GM12878 (cell line): ENCODE measurements around the gene ISL2. TPM values are rescaled to one million over a fixed set of nuclear protein-coding genes. Genes with fewer than 3 reads are reported as not detected.

ENCODE experiments used
- ATAC-seq: fragments of 200-7000 bp; cut with Tn5 transposase; 3 replicates; pipeline ENCODE4 v1.9.1; 2020; ENCODE audit warnings: mild to moderate bottlenecking, moderate library complexity
- BruUV-seq: library from RNA; stranded (reverse); fragments of 400-500 nt; replicated peaks from 2 replicates; lab custom pipeline; 2021; lab: Mats Ljungman, UMichigan
- CTCF ChIA-PET: fragments of 300-600 bp; sonication (Branson Sonifier 250); formaldehyde crosslinking; extraction: SDS; loops from one replicate; lab custom pipeline; 2021; ENCODE audit warnings: inconsistent platforms; lab: Yijun Ruan, JAX
- POLR2A ChIA-PET: fragments of 350-600 bp; formaldehyde crosslinking; extraction: SDS; loops from one replicate; lab custom pipeline; 2021; ENCODE audit warnings: inconsistent platforms; lab: Charles Lee
- RAD21 ChIA-PET: fragments of 300-600 bp; sonication (Branson Sonifier 250); formaldehyde crosslinking; loops from one replicate; lab custom pipeline; 2023; ENCODE audit warnings: antibody characterized with exemption; ENCODE audit not compliant: unreplicated experiment; lab: Charles Lee
- SMC1A ChIA-PET: fragments of 300-600 bp; sonication (Branson Sonifier 250); formaldehyde crosslinking; loops from one replicate; lab custom pipeline; 2023; ENCODE audit not compliant: unreplicated experiment, uncharacterized antibody; lab: Charles Lee
- DNase-seq: peaks from one replicate; pipeline ENCODE4 v3.0.0-alpha.2; 2011; ENCODE audit warnings: low read depth, low spot score
- FAIRE-seq: peaks from 3 replicates; lab custom pipeline; 2011; peaks lifted over from hg19 to GRCh38; lab: Jason Lieb, UNC
- H2AFZ ChIP-seq: 2 replicates; pipeline ENCODE4 v1.6.0; 2011; ENCODE audit warnings: low read depth, low read length, control low read depth; ENCODE audit not compliant: control insufficient read depth
- H3K27ac ChIP-seq: 2 replicates; pipeline ENCODE4 v1.5.1; 2011; ENCODE audit warnings: control low read depth; ENCODE audit not compliant: control insufficient read depth, insufficient read depth
- H3K27me3 ChIP-seq, 2 experiments: replicated peaks in 1 of 2; 2 replicates each; pipeline versions ENCODE4 v1.6.0 to v1.6.1; 2011; ENCODE audit warnings: low read length in 1 of 2; ENCODE audit not compliant: control insufficient read depth in 2 of 2, insufficient read depth in 2 of 2
- H3K36me3 ChIP-seq, 2 experiments: 2 replicates each; pipeline ENCODE4 v1.5.1; 2011; ENCODE audit warnings: low read length in 1 of 2; ENCODE audit not compliant: control insufficient read depth in 2 of 2, insufficient read depth in 2 of 2
- H3K4me1 ChIP-seq: 2 replicates; pipeline ENCODE4 v1.6.1; 2011; ENCODE audit warnings: mild to moderate bottlenecking, low read length, moderate library complexity, mixed read lengths; ENCODE audit not compliant: control insufficient read depth, insufficient read depth
- H3K4me2 ChIP-seq: 2 replicates; pipeline ENCODE4 v1.6.0; 2011; ENCODE audit warnings: control low read depth; ENCODE audit not compliant: control insufficient read depth, insufficient read depth
- H3K4me3 ChIP-seq: fragments of 200-600 bp; sonication (generic); 2 replicates; pipeline ENCODE4 v1.5.1; 2016
- H3K79me2 ChIP-seq: 2 replicates; pipeline ENCODE4 v1.6.0; 2011; ENCODE audit warnings: low read length; ENCODE audit not compliant: control insufficient read depth, insufficient read depth
- H3K9ac ChIP-seq: 2 replicates; pipeline ENCODE4 v1.8.0; 2011; ENCODE audit warnings: low read length, control low read depth, mixed read lengths; ENCODE audit not compliant: control insufficient read depth, insufficient read depth
- H3K9me3 ChIP-seq: replicated peaks from 3 replicates; pipeline ENCODE4 v1.5.1; 2011; ENCODE audit warnings: mild to moderate bottlenecking, low read length; ENCODE audit not compliant: control insufficient read depth, insufficient read depth
- H4K20me1 ChIP-seq: 2 replicates; pipeline ENCODE4 v1.6.0; 2011; ENCODE audit not compliant: control insufficient read depth, insufficient read depth
- BACH1 ChIP-seq: fragments of 450-650 bp; IDR thresholded peaks from 2 replicates; pipeline ENCODE4 v1.6.1; 2017; ENCODE audit warnings: mild to moderate bottlenecking, borderline replicate concordance
- BHLHE40 ChIP-seq, 2 experiments: fragments of 450-650 bp in 1 of 2; IDR thresholded peaks; 2 replicates each; pipeline ENCODE4 v1.6.1; 2011 to 2017; ENCODE audit warnings: low read depth in 2 of 2, borderline replicate concordance in 1 of 2, improper control_type of control experiment in 1 of 2, low read length in 1 of 2, mild to moderate bottlenecking in 1 of 2
- CEBPB ChIP-seq, 2 experiments: fragments of 150-350 bp in 1 of 2; IDR thresholded peaks; 2 replicates each; pipeline ENCODE4 v1.6.1; 2012 to 2014; ENCODE audit warnings: low read depth in 2 of 2, low read length in 2 of 2, borderline replicate concordance in 1 of 2, inconsistent platforms in 1 of 2
- HSF1 ChIP-seq: fragments of 150-350 bp; IDR thresholded peaks from 2 replicates; pipeline ENCODE4 v1.6.1; 2014; ENCODE audit warnings: mild to moderate bottlenecking, low read depth, low read length
- IKZF2 ChIP-seq, 2 experiments: fragments of 450-650 bp; IDR thresholded peaks; 2 replicates each; pipeline ENCODE4 v1.6.1; 2017; ENCODE audit warnings: mild to moderate bottlenecking in 2 of 2, moderate library complexity in 2 of 2
- RELB ChIP-seq: fragments of 450-650 bp; IDR thresholded peaks from 2 replicates; pipeline ENCODE4 v1.6.1; 2017; ENCODE audit warnings: low read depth, mild to moderate bottlenecking, moderate library complexity
- ZNF274 ChIP-seq: IDR thresholded peaks from one replicate; pipeline ENCODE4 v1.8.0; 2011; ENCODE audit not compliant: insufficient read length, insufficient read depth
- WGBS: methylation state at CpG from one replicate; pipeline ENCODE4 v1.1.6; 2016; ENCODE audit warnings: low lambda C conversion rate; ENCODE audit not compliant: insufficient replicate concordance, insufficient coverage; ENCODE audit errors: missing lambda C conversion rate; 5-methylcytosine and 5-hydroxymethylcytosine counted together
- in situ Hi-C: fragments of 300-500 bp; cut with MboI; formaldehyde crosslinking; loops from 9 replicates; pipeline ENCODE4 v1.14.3; 2018; ENCODE audit warnings: mixed read lengths
- intact Hi-C: fragments of 100-400 bp; cut with micrococcal nuclease; formaldehyde crosslinking; loops from one replicate; pipeline ENCODE4 v1.14.2; 2022; ENCODE audit not compliant: unreplicated experiment
- polyA plus RNA-seq, 11 experiments: library from polyadenylated mRNA; depleted of rRNA in 4 of 11; unstranded in 6 of 11; stranded (reverse) in 5 of 11; fragments of >200 nt; fragmentation: Nextera tagmentation in 4 of 11; fragmentation: Illumina TruSeq in 1 of 11; extraction: Ambion mirVana in 4 of 11; extraction: Trizol in 1 of 11; gene quantifications; 1 replicate in 1 of 11; 2 replicates in 10 of 11; pipeline versions ENCODE4 v1.2.1 to v1.2.3, GENCODE V29; 2011 to 2016; ENCODE audit warnings: inconsistent platforms in 2 of 11, missing spikeins in 2 of 11, low read depth in 1 of 11
- total RNA-seq, 4 experiments: library from RNA; depleted of rRNA in 3 of 4; stranded (reverse); fragments of >200 nt in 3 of 4; fragmentation: Illumina TruSeq in 1 of 4; extraction: Trizol in 1 of 4; gene quantifications; 2 replicates each; pipeline versions ENCODE4 v1.2.1 to v1.2.3, GENCODE V29; 2013 to 2021

The ISL2 gene
- total and polyA plus RNA-seq, 10 of the 15 experiments (the other 5 are each of a cell fraction or from before 2014, with no cell fraction given): 0.05 to 0.26 (median 0.08) TPM; not detected in 7

- DNase-seq (no peak), ATAC-seq (no peak), FAIRE-seq (no peak)
- Histone ChIP-seq H4K20me1 (no peaks in the 10 kb centered on the region; the same call in 1 of the 2 replicates), H3K79me2 (no peaks in the 10 kb centered on the region), H3K4me3 (no peak overlapping the region), H2AFZ (no peak overlapping the region), H3K9ac (no peak overlapping the region), H3K36me3 (no peaks in the 10 kb centered on the region), H3K27ac (no peak overlapping the region), H3K27me3 (no peaks in the 10 kb centered on the region; a peak in 1 of 4 replicates), H3K4me2 (no peak overlapping the region), H3K4me1 (no peaks in the 10 kb centered on the region), H3K9me3 (no peaks in the 10 kb centered on the region)
- TF ChIP-seq IKZF2 (IDR thresholded peaks at IDR 0.05) (no peak), HSF1 (no peak), ZNF274 (no peak), BACH1 (no peak)
- CTCF ChIA-PET: no interaction called here
- in situ Hi-C loops (no loop called here), intact Hi-C loops (no loop called here)
- SMC1A ChIA-PET: interaction anchor here (1.1 kb wide), 1 partner anchor 132 kb away, joined by 3 read pairs; no protein-coding TSS in a partner anchor
- POLR2A ChIA-PET: no interaction called here
- WGBS: 72% methylated on average over 11 of the region's 11 CpGs
- RAD21 ChIA-PET: no interaction called here
- no TSS peak for BruUV-seq
Observed at GRCh38 chr15:76368122-76368621, 31.6 kb downstream of the ISL2 start.

- Histone ChIP-seq H3K9ac (no peak overlapping the region), H3K79me2 (no peaks in the 10 kb centered on the region), H3K27ac (no peak overlapping the region), H3K4me3 (no peak overlapping the region)
- intact Hi-C loops: no loop called here
- WGBS: 85% methylated on average over 3 of the region's 3 CpGs
- ATAC-seq (no peak), FAIRE-seq (no peak)
- TF ChIP-seq RELB (no peak), CEBPB (IDR thresholded peaks at IDR 0.05; ENCODE audit: borderline replicate concordance in 1 of 2, low read depth in 2 of 2, low read length in 2 of 2) (no peak), BHLHE40 (IDR thresholded peaks at IDR 0.05; ENCODE audit: borderline replicate concordance in 1 of 2, low read depth in 2 of 2, low read length in 1 of 2) (no peak)
- TF ChIP-seq, all 136 proteins: peak for 0
- no peak for DNase-seq
- Histone ChIP-seq H4K20me1 (no peaks in the 10 kb centered on the region), H2AFZ (no peak overlapping the region), H3K27me3 (no peaks in the 10 kb centered on the region), H3K9me3 (no peaks in the 10 kb centered on the region), H3K4me1 (no peaks in the 10 kb centered on the region), H3K36me3 (no peaks in the 10 kb centered on the region), H3K4me2 (no peak overlapping the region)
- ChIA-PET CTCF (no interaction called here), SMC1A (no interaction called here), RAD21 (no interaction called here), POLR2A (interaction anchor here (0.6 kb wide), 1 partner anchor 121 kb away, joined by 4 read pairs; no protein-coding TSS in a partner anchor)
- in situ Hi-C loops: no loop called here
- BruUV-seq: no TSS peak
Observed at GRCh38 chr15:76376029-76376428, 39.5 kb downstream of the ISL2 start.
